HG02938 (cell line): Measurements from ENCODE around the gene MTX1.

Source experiments
- ATAC-seq: cut with Tn5 transposase; IDR thresholded peaks from one replicate; pipeline ENCODE4 v1.9.1; 2021; ENCODE audit warnings: mild to moderate bottlenecking, moderate library complexity; ENCODE audit not compliant: unreplicated experiment

MTX1 gene

DNA sequence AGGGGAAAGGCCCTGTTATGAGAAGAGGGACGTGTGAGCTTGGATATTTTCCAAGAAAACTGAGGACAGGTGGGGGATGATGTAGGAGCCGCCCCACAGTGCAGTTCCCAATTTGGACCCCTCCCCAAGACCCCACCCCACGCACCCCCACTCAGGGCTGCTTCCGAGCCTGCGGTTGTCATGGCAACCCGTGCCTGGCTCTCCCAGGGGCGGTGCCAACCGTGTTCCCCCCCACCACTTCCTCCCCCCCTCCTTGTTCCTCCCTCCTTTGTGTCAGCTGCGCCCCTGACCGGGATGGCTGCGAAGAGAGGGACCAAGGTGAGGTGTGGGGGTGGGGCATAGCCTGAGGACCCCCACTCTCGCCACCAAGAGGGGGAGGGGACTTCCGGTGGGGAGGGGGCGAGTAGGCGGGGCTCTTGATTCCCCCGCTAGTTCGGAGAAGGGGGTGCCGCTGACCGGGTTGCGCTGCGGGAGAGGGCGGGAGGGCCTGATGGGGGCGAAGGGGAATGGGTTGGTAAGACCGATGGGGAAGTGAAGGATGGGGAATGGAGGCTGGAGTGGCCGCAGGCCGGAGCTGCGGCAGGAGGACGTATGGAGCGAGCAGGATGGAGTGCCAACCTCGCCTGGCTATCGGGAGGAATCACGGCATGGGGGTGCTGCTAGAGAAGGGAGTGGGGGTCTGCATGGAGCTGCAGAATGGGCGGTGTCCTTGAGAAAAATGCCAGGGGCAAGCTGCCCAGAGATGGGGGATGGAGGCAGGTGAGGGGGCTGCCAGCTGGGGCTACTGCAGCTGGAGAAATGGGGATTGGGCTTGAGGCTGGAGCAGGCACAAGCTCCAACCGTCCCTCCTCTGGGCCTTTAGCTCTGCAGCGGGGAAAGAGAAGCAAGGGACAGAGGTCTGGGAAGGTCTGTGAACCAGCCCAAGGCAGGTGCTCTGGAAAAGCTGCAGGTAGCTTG, 33.9 kb upstream of the MTX1 start:
- ATAC-seq = no peak

DNA sequence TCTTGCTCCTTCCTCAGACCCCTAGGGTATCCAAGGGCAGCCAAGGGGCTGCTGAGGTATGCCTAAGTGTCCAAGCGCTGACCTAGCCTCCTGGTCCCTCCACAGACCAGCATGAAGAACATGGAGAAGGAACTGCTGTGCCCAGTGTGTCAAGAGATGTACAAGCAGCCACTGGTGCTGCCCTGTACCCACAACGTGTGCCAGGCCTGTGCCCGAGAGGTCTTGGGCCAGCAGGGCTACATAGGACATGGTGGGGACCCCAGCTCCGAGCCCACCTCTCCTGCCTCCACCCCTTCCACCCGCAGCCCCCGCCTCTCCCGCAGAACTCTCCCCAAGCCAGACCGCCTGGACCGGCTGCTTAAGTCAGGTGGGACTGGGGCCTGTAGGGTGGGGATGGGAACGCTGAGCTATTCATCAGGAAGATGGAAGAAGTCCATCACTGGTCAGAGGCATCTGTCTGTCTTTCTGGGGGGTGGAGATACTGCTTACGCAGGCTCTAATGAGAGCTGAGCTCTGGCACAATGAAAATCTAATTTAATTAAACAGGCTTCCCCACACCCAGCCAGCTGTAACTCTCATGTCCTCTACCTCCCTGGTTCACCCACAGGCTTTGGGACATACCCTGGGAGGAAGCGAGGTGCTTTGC, 33.1 kb upstream of the MTX1 start:
- ATAC-seq = no peak

DNA sequence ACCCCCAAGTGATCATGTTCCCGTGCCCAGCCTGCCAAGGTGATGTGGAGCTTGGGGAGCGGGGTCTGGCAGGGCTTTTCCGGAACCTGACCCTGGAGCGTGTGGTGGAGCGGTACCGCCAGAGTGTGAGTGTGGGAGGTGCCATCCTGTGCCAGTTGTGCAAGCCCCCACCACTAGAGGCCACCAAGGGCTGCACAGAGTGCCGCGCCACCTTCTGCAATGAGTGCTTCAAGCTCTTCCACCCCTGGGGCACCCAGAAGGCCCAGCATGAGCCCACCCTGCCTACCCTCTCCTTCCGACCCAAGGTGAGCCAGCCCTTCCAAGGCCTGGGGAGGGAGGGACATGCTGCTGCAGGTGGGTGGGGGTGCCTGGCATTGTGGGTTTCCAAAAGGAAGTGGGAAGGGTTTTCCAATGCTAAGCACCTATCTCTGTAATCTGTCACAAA, 32.5 kb upstream of the MTX1 start:
- no peak for ATAC-seq

DNA sequence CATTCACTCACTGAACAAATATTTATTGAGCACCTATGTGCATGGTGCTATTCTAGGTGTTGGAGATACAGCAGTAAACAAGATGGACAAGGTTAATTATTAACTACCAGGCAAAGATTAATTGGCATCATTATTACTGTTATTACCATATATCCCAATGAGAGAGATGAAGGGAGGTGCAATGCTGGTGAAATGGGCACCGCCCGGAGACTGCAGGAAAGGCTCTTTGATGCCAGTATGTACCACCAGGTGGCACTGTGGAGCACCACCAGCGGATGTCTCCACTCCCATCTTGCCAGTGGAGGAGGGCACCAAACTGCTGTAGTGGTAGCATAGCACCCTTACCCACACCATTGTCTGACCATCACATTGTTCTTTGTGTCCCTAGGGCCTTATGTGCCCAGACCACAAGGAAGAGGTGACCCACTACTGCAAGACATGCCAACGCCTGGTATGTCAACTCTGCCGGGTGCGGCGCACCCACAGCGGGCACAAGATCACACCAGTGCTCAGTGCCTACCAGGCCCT, 31.9 kb upstream of the MTX1 start:
- ATAC-seq = no peak

DNA sequence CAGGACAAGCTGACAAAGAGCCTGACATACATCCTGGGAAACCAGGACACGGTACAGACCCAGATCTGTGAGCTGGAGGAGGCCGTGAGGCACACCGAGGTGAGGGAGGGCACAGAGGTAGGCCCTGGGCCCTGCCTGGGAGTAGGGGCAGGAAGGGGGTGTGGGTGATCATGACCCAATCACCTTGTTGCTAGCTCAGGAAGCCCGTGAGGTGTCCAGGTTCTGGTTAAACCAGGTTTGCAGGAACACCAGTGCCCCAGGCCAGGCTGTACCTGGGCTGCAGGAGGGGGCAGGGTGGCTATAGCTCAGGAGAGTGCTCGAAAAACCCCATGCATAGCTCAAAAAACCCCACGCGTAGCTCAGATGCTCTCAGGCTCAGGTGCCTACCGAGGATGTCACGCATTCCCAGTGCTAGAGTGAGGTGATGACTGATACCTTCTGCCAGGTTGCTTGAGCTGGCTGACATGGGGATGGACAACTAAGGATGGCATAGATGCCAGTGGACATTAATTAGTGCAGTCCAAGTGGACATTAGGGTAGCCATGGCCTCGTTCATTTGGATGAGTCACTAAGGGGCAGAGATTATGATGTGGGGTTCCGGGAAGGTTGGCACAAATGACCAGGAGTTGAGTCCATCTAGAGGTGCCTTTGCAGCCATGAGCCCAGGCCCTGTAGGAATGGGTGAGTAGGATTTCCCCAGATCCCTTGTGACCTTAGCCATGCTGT, 31.1 kb upstream of the MTX1 start:
- no peak for ATAC-seq

DNA sequence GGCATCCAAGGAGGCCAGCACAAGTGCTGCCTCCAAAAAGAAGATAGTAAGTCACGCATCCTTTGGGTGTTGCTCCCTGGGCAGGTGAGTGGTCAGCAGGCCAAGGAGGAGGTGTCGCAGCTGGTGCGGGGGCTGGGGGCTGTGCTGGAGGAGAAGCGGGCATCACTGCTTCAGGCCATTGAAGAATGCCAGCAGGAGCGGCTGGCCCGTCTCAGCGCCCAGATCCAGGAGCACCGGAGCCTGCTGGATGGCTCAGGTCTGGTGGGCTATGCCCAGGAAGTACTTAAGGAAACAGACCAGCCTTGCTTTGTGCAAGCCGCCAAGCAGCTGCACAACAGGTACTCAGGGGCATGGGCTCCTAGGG, 30.6 kb upstream of the MTX1 start:
- no peak for ATAC-seq

DNA sequence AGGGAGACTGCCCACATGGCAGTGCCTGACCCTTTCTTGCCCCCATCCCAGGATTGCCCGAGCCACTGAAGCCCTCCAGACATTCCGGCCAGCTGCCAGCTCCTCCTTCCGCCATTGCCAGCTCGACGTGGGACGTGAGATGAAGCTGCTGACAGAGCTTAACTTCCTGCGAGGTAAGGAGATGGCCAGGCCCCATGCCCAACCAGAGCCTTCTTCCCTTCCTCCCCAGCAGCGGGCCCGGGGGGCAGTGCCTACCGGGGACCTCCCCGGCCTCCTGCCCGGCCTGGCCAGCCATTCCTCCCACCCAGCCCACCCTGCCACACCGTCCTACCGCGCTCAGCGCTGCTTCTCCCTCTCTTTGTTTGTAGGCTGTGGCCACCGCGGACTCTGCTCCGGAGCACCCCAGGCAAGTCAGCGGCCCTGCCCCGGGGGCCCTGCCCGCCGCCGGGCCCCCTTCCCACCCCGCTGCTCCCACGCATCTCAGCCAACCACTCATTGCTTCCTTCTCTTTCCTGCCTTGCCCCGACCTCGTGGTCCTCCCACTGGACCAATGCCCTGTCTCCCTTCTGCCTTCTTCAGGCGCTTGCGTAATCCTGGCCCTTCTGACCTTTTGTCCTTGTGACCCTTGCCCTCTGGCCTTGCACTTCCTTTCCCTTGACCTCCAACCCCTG, 29.9 kb upstream of the MTX1 start:
- ATAC-seq = no peak

DNA sequence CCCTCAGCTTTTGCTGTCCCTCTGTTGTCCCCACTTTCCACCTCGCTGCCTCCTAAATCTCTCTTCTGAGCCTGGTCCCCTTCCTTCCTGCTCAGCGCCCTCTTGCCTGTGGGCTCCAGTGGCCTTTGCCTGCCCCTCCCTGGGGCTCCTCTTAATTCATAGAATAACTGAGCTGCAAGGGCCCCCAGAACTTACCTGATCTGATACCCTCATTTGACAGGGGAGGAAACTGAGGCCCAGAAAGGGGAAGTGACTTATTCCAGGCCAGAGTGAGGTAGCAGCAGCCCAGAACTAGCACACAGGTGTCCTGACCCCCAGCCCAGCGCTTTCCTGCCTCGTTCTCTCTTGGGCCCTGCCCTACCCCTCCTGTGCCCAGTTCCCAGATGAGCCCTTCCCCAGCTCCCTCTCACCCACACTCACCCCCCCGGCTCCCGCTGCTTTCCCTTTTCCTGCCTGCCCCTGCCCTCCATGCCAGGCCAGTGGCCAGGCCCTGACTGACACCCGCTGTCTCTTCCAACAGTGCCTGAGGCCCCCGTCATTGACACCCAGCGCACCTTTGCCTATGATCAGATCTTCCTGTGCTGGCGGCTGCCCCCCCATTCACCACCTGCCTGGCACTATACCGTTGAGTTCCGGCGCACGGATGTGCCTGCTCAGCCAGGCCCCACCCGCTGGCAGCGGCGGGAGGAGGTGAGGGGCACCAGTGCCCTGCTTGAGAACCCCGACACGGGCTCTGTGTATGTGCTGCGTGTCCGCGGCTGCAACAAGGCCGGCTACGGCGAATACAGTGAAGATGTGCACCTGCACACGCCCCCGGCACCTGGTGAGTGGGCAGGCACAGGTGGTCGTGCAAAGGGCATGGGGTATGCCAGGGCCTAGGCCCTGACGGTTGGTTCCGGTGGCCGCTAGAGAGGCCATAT, 29.1 kb upstream of the MTX1 start:
- no peak for ATAC-seq

DNA sequence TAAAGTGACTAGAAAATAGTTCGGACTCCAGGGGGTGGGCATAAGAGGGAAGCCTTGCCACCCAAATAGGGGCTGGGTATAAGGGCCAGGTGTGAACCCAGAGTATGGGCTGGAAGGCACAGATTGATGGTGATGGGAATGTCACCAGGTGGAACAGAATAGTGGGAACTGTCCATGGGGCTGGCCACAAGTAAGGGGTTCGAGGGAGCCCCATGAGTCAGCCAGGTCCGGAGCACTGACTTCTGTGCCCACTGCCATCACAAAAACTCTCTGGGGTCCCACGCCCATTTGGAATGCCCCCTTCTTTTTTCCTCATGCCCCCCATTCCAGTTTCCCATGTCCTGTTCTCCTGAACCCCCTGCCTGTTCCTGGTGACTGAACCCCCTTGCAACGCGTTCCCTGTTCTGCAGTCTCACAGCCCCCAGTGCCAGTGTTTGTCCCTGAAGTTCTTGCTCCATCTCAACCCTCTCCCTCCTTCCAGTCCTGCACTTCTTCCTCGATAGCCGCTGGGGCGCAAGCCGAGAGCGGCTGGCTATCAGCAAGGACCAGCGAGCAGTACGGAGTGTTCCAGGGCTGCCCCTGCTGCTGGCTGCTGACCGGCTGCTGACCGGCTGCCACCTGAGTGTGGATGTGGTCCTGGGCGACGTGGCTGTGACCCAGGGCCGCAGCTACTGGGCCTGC, 27.0 kb upstream of the MTX1 start:
- ATAC-seq = no peak

DNA sequence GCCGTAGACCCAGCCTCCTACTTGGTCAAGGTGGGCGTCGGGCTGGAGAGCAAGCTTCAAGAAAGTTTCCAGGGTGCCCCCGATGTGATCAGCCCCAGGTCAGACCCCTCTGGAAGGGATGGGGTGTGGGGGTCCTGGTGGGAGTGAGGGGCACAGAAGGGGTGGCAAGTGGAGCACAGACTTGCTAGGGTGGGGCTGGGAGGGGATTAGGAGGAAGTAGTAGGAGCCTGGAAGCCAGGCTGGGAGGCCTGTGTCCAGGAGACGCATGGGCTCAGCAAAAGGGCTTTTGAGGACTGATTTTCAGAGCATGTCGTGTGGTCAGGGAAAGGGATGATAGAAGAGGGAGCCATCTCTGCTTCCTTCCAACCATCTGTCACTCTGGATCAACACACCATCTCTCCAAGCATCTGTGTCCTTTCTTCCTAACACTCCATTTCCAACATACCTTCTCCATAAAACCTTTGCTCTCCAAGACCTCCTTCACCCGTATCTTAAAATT, 26.4 kb upstream of the MTX1 start:
- ATAC-seq = no peak

DNA sequence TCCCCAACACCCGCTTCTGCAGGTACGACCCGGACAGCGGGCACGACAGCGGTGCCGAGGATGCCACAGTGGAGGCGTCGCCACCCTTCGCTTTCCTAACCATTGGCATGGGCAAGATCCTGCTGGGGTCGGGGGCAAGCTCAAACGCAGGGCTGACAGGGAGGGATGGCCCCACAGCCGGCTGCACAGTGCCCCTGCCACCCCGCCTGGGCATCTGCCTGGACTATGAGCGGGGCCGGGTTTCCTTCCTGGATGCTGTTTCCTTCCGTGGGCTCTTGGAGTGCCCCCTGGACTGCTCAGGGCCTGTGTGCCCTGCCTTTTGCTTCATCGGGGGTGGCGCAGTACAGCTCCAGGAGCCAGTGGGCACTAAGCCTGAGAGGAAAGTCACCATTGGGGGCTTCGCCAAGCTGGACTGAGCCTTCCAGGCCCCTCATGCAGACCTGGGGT, 24.7 kb upstream of the MTX1 start:
- ATAC-seq = no peak

DNA sequence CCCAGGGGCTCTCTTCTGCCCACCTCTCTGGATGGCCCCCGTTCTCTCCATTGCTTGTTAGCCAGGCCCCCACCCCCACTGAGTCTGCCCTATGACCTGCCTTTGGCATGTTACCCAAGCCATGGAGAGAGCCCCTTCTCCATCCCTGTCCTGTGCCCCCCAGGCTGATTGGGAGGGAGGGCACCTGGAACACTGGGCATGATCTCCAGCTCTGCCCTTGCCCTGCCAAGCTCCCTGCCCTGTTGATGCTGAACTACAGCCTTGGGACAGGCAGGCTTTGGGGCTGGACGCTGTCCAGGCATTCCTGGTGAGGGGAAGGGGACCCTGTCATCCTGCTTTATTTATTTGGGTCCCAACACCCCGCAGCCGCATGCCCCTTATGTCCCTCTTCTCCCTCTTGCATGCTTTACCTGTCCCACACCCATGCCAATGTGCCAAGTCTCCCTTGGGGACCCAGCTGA, 24.1 kb upstream of the MTX1 start:
- no peak for ATAC-seq

DNA sequence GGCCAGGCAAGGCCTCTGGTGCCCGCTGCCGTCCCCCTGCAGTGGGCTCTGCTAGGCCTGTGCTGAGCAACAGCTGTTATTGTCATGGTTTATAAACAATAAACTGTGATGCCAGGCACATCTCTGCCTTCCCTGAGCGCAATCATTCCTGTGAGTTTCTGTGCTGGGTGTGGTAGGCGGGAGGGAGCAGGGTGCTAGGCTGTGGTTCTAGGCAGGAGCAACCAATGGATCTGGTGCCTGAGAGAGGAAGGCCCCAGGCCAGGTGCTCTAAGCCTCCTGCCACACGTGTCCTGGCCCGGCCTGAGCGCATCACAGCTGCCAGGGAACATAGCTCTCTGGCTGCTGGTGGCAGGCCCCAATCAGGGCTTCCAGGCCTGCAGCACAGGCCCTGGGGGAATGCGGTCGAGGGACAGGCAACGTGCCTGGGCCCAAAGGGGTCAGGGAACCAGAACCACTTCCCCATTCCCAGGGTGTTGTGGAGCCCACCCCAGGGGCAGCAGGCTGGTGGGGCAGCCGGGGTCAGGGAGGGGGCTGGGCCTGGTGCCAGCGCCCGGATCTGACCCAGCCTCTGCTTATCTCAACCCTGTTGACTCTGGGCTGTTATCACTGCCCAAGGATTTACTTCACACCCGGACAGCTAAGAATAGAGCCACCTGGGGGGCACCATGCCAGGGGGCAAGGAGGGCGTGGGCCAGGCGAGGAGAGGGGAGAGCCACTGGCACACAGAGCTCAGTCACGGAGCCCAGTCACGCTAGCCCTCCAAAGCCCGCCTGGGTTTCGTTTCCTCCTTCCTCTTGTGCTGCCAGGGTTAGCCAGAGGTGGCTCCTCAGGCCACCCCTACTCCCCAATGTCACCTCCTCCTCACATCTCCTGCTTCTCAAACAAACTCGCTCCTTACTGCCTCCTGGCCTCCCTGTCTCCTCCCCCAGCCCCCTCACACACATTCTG, 23.4 kb upstream of the MTX1 start:
- peak; percentile 86 for ATAC-seq

DNA sequence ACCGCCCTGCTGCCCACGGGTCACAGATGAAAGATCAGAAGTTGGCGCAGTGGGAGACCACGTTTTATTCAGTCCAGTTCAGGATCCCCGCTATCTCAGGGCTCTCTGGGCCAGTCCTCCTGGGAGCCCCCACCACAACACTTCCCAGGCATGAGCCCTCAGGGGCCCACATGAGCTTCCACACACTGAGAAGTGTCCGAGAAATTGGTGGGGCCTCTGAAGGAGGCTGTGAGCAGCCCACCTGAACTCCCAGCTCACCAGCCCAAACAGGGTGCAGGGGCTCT, 22.8 kb upstream of the MTX1 start:
- ATAC-seq = no peak

DNA sequence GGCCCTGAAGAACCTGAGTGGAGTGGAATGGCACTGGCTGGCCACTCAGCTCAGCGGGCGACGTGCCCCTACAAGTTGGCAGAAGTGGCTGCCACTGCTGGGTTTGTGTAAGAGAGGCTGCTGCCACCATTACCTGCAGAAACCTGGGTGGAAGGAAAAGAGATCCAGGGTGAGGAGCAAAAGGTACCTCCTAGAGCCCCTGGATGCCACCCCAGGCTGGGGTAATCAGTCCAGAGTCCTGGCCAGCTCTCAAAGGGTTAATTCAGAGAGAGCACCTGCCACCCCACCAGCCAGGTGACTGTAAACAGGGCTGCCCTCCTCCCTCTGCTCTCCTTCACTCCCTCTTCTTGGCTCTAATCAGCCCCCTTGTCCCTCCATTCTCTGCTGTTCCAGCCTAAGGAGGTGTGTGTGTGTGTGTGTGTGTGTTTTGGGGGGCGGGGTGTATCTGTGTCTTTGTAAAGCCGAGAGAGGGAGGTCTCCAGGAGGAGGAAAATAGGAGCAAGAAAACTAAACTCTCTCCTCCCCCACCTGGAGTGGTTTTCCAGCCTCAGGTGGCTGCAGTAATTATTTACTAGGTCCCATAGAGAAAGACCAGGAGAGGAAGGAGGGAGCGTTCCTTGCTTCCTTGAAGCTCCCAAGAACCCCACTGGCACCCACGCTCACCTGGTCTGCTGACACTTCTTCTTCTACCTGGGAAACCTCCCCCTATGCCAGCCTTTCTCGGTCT, 22.3 kb upstream of the MTX1 start:
- ATAC-seq = no peak

DNA sequence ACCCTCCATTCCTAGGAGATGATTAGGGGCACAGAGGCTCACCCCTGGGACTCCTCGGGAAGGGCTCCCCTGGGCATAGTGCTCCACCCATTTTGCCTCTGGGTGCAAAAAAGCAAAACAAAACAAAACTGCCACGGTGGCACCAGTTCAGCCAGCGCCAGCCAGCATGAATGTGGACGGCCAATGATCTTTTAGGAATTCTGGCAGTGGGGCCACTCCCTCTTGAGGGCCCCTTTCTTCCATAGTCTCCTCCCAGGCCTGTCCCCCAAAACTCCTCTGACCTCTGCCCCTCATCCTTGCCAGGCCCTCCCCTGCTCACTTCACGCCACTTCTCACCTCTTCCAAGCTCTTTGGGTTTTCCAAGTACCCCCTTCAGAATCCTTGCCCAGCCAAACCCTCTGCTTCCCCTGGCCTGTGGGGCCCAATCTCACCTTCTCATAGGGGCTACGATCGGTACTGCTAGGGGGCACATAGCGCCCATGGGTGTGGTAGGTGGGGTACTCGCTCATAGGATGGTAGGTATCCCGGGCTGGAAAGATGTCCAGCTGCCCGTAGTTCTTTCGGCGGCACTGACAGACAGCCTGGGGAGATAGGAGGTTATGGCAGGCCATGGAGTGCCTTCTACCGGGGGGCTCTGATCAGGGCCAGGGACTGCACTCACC, 21.6 kb upstream of the MTX1 start:
- ATAC-seq = no peak

DNA sequence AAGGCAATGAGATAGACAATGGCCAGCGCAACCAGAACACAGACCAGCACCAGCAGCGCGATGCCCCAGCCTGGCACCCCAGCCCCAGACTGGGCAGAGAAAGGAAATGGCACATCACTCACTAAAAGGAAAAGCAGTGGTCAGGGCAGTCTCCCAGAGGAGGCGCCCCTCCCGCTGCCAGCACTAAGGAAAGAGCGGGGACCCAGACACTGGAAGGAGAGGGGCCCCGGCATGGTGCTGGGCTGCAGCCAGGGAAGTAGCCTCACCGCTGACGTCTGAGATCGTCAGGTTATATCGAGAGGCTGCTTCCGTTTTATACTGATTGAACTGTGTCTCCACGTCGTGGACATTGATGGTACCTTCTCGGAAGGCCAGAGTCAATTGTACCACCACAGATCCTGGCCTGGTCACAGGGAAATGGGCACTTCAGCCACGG, 21.0 kb upstream of the MTX1 start:
- ATAC-seq = no peak
